ENCODE data around the gene BORCS5.

DNA sequence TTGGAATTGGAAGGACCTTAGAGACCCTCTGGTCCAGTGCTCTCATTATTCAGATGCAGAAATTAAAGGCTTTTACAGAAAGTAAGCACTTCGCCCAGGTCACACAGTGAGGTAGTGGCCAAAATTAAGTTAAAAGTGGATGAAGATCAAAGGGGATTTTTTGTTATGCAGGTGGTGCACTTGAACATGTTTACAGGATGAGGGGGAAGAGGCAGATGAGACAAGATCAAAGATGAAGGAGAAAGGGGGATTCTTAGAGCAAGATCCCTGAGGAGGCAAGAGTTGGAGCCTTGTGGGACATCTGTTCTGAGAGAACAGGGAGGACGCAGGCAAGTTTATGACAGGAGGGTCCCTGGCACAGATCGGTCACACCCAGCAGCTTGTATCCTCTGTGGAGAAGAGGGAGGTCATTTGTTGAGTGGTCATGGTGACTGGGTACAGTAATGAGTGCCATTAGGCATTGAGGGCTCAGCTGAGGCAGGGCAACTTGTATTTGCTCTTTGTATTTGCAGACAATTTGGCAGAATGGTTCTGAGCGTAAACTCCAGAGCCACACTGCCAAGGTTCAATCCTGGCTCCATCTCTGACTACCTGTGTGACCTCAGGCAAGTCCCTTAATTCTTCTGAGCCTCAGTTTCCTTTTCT lies 84.0 kb downstream of the BORCS5 start:
- no peak for TF ChIP-seq TAF1 (IDR thresholded peaks at IDR 0.05; ENCODE audit: low read depth)
- no peak for TF ChIP-seq CEBPB (IDR thresholded peaks at IDR 0.05)
- TF ChIP-seq YY1 (IDR thresholded peaks at IDR 0.05; ENCODE audit: low read depth) = no peak
- no peak for TF ChIP-seq EGR1 (IDR thresholded peaks at IDR 0.05)
- TF ChIP-seq ZBTB7A (IDR thresholded peaks at IDR 0.05; ENCODE audit: low read depth) = no peak
- TF ChIP-seq, protein P1, sequence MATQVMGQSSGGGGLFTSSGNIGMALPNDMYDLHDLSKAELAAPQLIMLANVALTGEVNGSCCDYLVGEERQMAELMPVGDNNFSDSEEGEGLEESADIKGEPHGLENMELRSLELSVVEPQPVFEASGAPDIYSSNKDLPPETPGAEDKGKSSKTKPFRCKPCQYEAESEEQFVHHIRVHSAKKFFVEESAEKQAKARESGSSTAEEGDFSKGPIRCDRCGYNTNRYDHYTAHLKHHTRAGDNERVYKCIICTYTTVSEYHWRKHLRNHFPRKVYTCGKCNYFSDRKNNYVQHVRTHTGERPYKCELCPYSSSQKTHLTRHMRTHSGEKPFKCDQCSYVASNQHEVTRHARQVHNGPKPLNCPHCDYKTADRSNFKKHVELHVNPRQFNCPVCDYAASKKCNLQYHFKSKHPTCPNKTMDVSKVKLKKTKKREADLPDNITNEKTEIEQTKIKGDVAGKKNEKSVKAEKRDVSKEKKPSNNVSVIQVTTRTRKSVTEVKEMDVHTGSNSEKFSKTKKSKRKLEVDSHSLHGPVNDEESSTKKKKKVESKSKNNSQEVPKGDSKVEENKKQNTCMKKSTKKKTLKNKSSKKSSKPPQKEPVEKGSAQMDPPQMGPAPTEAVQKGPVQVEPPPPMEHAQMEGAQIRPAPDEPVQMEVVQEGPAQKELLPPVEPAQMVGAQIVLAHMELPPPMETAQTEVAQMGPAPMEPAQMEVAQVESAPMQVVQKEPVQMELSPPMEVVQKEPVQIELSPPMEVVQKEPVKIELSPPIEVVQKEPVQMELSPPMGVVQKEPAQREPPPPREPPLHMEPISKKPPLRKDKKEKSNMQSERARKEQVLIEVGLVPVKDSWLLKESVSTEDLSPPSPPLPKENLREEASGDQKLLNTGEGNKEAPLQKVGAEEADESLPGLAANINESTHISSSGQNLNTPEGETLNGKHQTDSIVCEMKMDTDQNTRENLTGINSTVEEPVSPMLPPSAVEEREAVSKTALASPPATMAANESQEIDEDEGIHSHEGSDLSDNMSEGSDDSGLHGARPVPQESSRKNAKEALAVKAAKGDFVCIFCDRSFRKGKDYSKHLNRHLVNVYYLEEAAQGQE (IDR thresholded peaks at IDR 0.05; ENCODE audit: low read depth) = no peak
